NK-92 (cell line): ENCODE data around the gene ANKFN1.

Experiments
- DNase-seq: peaks from one replicate; lab custom pipeline; 2025; ENCODE audit not compliant: unreplicated experiment; lab: John Stamatoyannopoulos, UW

Gene ANKFN1

DNA sequence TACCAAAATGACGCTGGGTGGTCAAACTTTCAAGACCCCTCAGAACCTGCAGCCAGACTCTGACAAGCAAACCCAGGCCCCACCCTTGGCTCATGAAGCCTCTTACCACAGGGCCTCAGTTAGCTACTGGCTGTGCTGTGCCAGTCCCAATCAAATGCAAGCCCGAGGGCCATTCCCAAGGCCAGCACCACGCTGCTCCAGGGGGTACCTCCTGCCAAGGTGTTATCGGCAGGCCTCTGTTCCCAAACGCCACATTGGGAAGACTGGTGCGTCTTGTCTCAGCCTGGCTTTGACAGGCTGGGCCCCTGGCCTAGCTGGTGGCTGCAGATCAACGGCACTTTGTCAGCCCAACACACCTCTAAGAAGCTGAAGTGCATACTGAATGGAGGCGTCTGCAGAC lies 404.4 kb downstream of the ANKFN1 start:
- DNase-seq: no peak

DNA sequence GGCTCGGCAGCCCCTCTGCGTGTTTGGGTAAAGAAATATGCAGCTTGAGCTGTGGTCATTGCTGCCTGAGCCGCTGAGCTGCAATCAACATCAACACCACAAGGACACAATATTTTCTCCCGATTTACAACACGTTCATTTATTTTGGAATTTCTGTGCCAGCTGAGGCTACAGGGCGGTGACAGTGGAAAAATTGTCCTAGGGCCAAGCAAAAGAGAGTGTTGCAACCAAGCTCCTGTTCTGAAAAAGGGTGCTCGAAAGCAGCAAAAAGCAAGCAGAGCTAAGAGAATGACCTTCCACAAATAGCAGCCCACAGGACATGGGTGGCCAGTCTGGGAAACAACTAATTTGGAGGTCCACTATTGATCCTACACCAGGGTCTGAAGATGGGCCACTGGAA lies 404.8 kb downstream of the ANKFN1 start:
- no peak for DNase-seq
